ENCODE results near the gene GID4. TPM values are rescaled to one million over a fixed set of nuclear protein-coding genes. Genes with fewer than 3 reads are reported as not detected.

The GID4 gene
- total and polyA plus RNA-seq, 2 of the 4 experiments (the other 2 are of a cell fraction): 3.9 to 5.6 TPM

DNA sequence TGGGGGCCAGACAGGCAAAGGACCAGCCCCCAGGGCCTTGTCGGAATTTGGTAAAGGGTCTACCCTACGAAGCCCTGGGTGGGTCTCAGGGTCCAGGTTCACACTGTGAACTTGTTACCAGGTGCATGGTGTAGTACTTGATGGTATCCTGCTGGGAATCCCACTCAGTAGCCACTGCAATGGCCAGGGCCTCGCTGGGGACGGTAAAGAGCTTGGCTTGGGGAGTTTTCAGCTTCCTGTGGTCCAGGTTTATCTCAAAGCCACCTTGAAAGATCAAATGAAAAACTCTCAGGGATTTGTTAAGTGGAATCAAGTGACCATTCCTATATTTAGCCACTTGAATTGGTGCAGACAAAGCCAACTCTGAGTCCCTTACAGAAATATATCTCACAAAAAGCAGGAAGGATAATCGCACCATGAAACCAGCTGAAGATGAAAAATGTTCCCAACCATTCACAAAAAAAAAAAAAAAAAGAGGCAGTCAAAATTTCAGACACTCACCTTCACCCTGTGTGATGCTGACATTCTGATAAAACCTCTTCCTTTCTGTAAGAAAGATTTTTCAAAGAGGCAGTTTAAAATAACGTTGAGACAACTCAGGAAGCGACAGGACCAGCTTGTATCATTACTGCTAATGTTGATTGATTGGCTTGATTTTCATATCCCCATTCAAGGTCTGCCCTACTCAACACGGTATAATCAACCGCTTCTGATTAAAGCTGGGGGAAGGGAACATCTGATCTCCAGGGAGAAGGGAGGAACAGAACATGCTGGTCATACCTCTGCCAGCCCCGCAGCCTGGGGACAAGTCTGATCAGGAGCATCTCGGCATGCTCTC lies 10.9 kb upstream of the GID4 start:
- Histone ChIP-seq H3K18ac (ENCODE audit: low read depth, low read length) (no peak overlapping the region), H3K9ac (ENCODE audit: low read depth, low read length) (no peak overlapping the region), H3K9me3 (ENCODE audit: control insufficient read depth, insufficient read depth, low read length) (no peaks in the 10 kb centered on the region), H3K14ac (replicated peaks; ENCODE audit: low read depth, low read length) (no peak overlapping the region), H3K27me3 (ENCODE audit: control insufficient read depth, insufficient read depth, low read length) (no peaks in the 10 kb centered on the region), H2BK20ac (ENCODE audit: low read depth, low read length) (no peak overlapping the region), H4K91ac (ENCODE audit: insufficient read depth, low read depth, low read length) (no peak overlapping the region), H3K56ac (ENCODE audit: extremely low read depth, insufficient read depth, low read length) (no peak overlapping the region), H3K4me3 (ENCODE audit: insufficient read depth, low read depth, low read length) (no peak overlapping the region), H2AK5ac (ENCODE audit: low read depth, low read length) (no peak overlapping the region), H3K79me1 (ENCODE audit: low read depth in 1 of 2, low read length in 2 of 2) (peaks cover 10 to 41% of the 10 kb centered on the region in 2 experiments; a peak in 3 of 4 replicates), H3K23ac (ENCODE audit: low read depth, low read length) (no peak overlapping the region), H3K4ac (ENCODE audit: low read depth, low read length) (no peak overlapping the region), H4K5ac (ENCODE audit: low read depth, low read length) (no peak overlapping the region), H3K36me3 (ENCODE audit: control insufficient read depth, insufficient read depth, low read length) (peaks cover 2% of the 10 kb centered on the region; the same call in 1 of the 2 replicates), H2AK9ac (replicated peaks; ENCODE audit: low read depth, low read length, poor library complexity) (no peak overlapping the region), H2AFZ (replicated peaks; ENCODE audit: low read length, poor library complexity) (no peak overlapping the region), H4K8ac (ENCODE audit: low read depth in 2 of 2, low read length in 2 of 2) (no peak overlapping the region), H3K4me2 (ENCODE audit: low read depth, low read length) (no peak overlapping the region), H2BK5ac (ENCODE audit: low read depth, low read length, poor library complexity, severe bottlenecking) (no peak overlapping the region), H2BK15ac (ENCODE audit: low read depth, low read length) (no peak overlapping the region), H4K20me1 (ENCODE audit: insufficient read depth, low read length) (no peaks in the 10 kb centered on the region; the same call in 1 of the 2 replicates), H3K9me1 (ENCODE audit: insufficient read depth, low read length) (peaks cover 31% of the 10 kb centered on the region), H2BK120ac (ENCODE audit: low read depth, low read length) (no peak overlapping the region), H3K4me1 (ENCODE audit: control insufficient read depth, insufficient read depth, low read length) (peaks cover 9% of the 10 kb centered on the region; the same call in 1 of the 2 replicates), H3K27ac (ENCODE audit: insufficient read depth, low read length) (no peak overlapping the region)
- BruUV-seq (replicated peaks): no TSS peak
- 100% methylated on average over 1 of the region's 11 CpGs; no CpG with 5 or more reads in 1 of the 2 experiments for WGBS, 2 experiments (ENCODE audit: extremely low coverage in 2 of 2, insufficient read length in 1 of 2)
- ChIA-PET CTCF (interaction anchor here (0.6 to 1.1 kb wide), 2 partner anchors 9 to 151 kb away, joined by 3 to 5 read pairs; no protein-coding TSS in a partner anchor), POLR2A (ENCODE audit: unreplicated experiment) (no interaction called here)
- dilution Hi-C loops (cut with HindIII; ENCODE audit: low sequenced_read_pairs, unreplicated experiment): no loop called here
- DNase-seq: no peak
- in situ Hi-C loops (cut with MboI; ENCODE audit: low sequenced_read_pairs): no loop called here
- intact Hi-C loops (cut with micrococcal nuclease): loop anchor here (5.0 kb wide), 1 partner anchor 36 kb away; no protein-coding TSS in a partner anchor
- no peak for ATAC-seq (ENCODE audit: low read depth)
- TF ChIP-seq RCOR1 (IDR thresholded peaks at IDR 0.05; ENCODE audit: insufficient replicate concordance, low read length): no peak
- TF ChIP-seq, protein P1, sequence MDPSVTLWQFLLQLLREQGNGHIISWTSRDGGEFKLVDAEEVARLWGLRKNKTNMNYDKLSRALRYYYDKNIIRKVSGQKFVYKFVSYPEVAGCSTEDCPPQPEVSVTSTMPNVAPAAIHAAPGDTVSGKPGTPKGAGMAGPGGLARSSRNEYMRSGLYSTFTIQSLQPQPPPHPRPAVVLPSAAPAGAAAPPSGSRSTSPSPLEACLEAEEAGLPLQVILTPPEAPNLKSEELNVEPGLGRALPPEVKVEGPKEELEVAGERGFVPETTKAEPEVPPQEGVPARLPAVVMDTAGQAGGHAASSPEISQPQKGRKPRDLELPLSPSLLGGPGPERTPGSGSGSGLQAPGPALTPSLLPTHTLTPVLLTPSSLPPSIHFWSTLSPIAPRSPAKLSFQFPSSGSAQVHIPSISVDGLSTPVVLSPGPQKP (IDR thresholded peaks at IDR 0.05; ENCODE audit: borderline replicate concordance, low read depth, low read length): no peak
- TF ChIP-seq POLR2A (IDR thresholded peaks at IDR 0.05; ENCODE audit: low read depth, low read length): no peak
- TF ChIP-seq, protein P2, sequence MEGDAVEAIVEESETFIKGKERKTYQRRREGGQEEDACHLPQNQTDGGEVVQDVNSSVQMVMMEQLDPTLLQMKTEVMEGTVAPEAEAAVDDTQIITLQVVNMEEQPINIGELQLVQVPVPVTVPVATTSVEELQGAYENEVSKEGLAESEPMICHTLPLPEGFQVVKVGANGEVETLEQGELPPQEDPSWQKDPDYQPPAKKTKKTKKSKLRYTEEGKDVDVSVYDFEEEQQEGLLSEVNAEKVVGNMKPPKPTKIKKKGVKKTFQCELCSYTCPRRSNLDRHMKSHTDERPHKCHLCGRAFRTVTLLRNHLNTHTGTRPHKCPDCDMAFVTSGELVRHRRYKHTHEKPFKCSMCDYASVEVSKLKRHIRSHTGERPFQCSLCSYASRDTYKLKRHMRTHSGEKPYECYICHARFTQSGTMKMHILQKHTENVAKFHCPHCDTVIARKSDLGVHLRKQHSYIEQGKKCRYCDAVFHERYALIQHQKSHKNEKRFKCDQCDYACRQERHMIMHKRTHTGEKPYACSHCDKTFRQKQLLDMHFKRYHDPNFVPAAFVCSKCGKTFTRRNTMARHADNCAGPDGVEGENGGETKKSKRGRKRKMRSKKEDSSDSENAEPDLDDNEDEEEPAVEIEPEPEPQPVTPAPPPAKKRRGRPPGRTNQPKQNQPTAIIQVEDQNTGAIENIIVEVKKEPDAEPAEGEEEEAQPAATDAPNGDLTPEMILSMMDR (conservative IDR thresholded peaks at IDR 0.05; ENCODE audit: low read depth, low read length): no peak
- TF ChIP-seq RAD21 (IDR thresholded peaks at IDR 0.05; ENCODE audit: low read length): no peak
- TF ChIP-seq CEBPB (IDR thresholded peaks at IDR 0.05; ENCODE audit: low read depth, low read length): no peak
- no peak for TF ChIP-seq RFX5 (IDR thresholded peaks at IDR 0.05; ENCODE audit: low read depth, low read length)
- no peak for TF ChIP-seq MXI1 (IDR thresholded peaks at IDR 0.05; ENCODE audit: borderline replicate concordance, low read depth, low read length)
- TF ChIP-seq, protein P3, sequence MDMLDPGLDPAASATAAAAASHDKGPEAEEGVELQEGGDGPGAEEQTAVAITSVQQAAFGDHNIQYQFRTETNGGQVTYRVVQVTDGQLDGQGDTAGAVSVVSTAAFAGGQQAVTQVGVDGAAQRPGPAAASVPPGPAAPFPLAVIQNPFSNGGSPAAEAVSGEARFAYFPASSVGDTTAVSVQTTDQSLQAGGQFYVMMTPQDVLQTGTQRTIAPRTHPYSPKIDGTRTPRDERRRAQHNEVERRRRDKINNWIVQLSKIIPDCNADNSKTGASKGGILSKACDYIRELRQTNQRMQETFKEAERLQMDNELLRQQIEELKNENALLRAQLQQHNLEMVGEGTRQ (IDR thresholded peaks at IDR 0.05; ENCODE audit: low read depth, low read length): no peak
- no peak for TF ChIP-seq BHLHE40 (IDR thresholded peaks at IDR 0.05; ENCODE audit: low read depth, low read length)
- TF ChIP-seq SMC3 (IDR thresholded peaks at IDR 0.05; ENCODE audit: low read depth, low read length): no peak
- no peak for TF ChIP-seq MAZ (IDR thresholded peaks at IDR 0.05; ENCODE audit: borderline replicate concordance, low read depth, low read length)
- no peak for TF ChIP-seq FOS (IDR thresholded peaks at IDR 0.05; ENCODE audit: low read depth, low read length)
- TF ChIP-seq MAFK (IDR thresholded peaks at IDR 0.05; ENCODE audit: low read depth, low read length): no peak

All from IMR-90 (cell line).